H1 (cell line): Measurements from ENCODE around the gene INTS2. TPM values are rescaled to one million over a fixed set of nuclear protein-coding genes. Genes with fewer than 3 reads are reported as not detected.

Source experiments
- CTCF ChIA-PET: fragments of 300-600 bp; sonication (Branson Sonifier 250); formaldehyde crosslinking; loops from one replicate; lab custom pipeline; 2021; ENCODE audit not compliant: partially characterized antibody; lab: Charles Lee
- POLR2A ChIA-PET: fragments of 300-600 bp; sonication (Branson Sonifier 250); formaldehyde crosslinking; loops from one replicate; lab custom pipeline; 2021; ENCODE audit warnings: inconsistent platforms; ENCODE audit not compliant: partially characterized antibody; lab: Charles Lee
- DNase-seq, 2 experiments: peaks; one replicate each; pipeline versions ENCODE4 v3.0.0 to v3.0.0-alpha.2; 2010 to 2022; ENCODE audit warnings: low spot score in 2 of 2, low read depth in 1 of 2, mixed read lengths in 1 of 2
- FAIRE-seq: peaks from 2 replicates; lab custom pipeline; 2011; peaks lifted over from hg19 to GRCh38; lab: Jason Lieb, UNC
- H2AFZ ChIP-seq: 2 replicates; pipeline ENCODE4 v1.8.1; 2012; ENCODE audit warnings: low read length, inconsistent platforms
- H2AK5ac ChIP-seq: 2 replicates; pipeline ENCODE4 v1.6.1; 2013; ENCODE audit warnings: low read depth, low read length
- H2BK120ac ChIP-seq: replicated peaks from 2 replicates; pipeline ENCODE3; 2013; ENCODE audit warnings: low read depth, low read length, inconsistent platforms
- H2BK12ac ChIP-seq: 2 replicates; pipeline ENCODE4 v1.6.1; 2013; ENCODE audit warnings: low read depth, low read length
- H2BK15ac ChIP-seq: 2 replicates; pipeline ENCODE4 v1.6.1; 2013; ENCODE audit warnings: low read length
- H2BK20ac ChIP-seq: 2 replicates; pipeline ENCODE4 v1.6.1; 2013; ENCODE audit warnings: low read length
- H2BK5ac ChIP-seq: 2 replicates; pipeline ENCODE4 v1.6.1; 2013; ENCODE audit warnings: low read depth, low read length
- H3K14ac ChIP-seq: 2 replicates; pipeline ENCODE4 v1.6.1; 2013; ENCODE audit warnings: inconsistent platforms; ENCODE audit not compliant: insufficient read length
- H3K18ac ChIP-seq: 2 replicates; pipeline ENCODE4 v1.6.1; 2013; ENCODE audit warnings: low read length; ENCODE audit errors: extremely low read depth
- H3K23ac ChIP-seq: 2 replicates; pipeline ENCODE4 v1.6.1; 2013; ENCODE audit warnings: inconsistent platforms; ENCODE audit not compliant: insufficient read length
- H3K23me2 ChIP-seq: 2 replicates; pipeline ENCODE4 v1.6.1; 2013; ENCODE audit warnings: low read depth, low read length
- H3K27ac ChIP-seq: 2 replicates; pipeline ENCODE4 v1.6.1; 2011; ENCODE audit warnings: low read depth, low read length, inconsistent platforms
- H3K27me3 ChIP-seq, 4 experiments: replicated peaks in 1 of 4; 1 replicate in 1 of 4; 2 replicates in 3 of 4; pipeline versions ENCODE4 v1.6.1 to v1.8.1; 2011 to 2013; ENCODE audit warnings: low read length in 3 of 4, mild to moderate bottlenecking in 3 of 4, inconsistent platforms in 2 of 4, mixed read lengths in 2 of 4, moderate library complexity in 1 of 4; ENCODE audit not compliant: control insufficient read depth in 3 of 4, insufficient read depth in 3 of 4; ENCODE audit errors: extremely low read depth in 1 of 4
- H3K36me3 ChIP-seq, 4 experiments: 2 replicates each; pipeline versions ENCODE4 v1.6.1 to v1.8.1; 2011 to 2013; ENCODE audit warnings: mild to moderate bottlenecking in 4 of 4, low read length in 3 of 4, moderate library complexity in 2 of 4, control low read depth in 1 of 4, inconsistent platforms in 1 of 4; ENCODE audit not compliant: insufficient read depth in 4 of 4, control insufficient read depth in 2 of 4
- H3K4ac ChIP-seq: replicated peaks from 2 replicates; pipeline ENCODE3; 2013; ENCODE audit warnings: low read length, low read depth, mixed read lengths, inconsistent platforms; ENCODE audit not compliant: insufficient read length
- H3K4me1 ChIP-seq, 4 experiments: replicated peaks in 1 of 4; 1 replicate in 1 of 4; 2 replicates in 3 of 4; pipeline versions ENCODE4 v1.6.1 to v1.8.1; 2011 to 2013; ENCODE audit warnings: low read length in 3 of 4, inconsistent platforms in 2 of 4, mixed read lengths in 1 of 4; ENCODE audit not compliant: insufficient read depth in 4 of 4, control insufficient read depth in 3 of 4
- H3K4me2 ChIP-seq, 2 experiments: 2 replicates each; pipeline versions ENCODE4 v1.6.1 to v1.8.1; 2011 to 2013; ENCODE audit warnings: low read depth in 2 of 2, low read length in 2 of 2, control low read depth in 1 of 2, inconsistent platforms in 1 of 2, mild to moderate bottlenecking in 1 of 2; ENCODE audit not compliant: insufficient read depth in 1 of 2
- H3K4me3 ChIP-seq, 4 experiments: fragments of 200-600, 300-600 bp in 1 of 4; sonication (generic), shearing (Covaris generic), sonication (Bioruptor Twin) in 1 of 4; 2 replicates each; pipeline versions ENCODE4 v1.5.1 to v1.8.1; 2011 to 2016; ENCODE audit warnings: low read length in 4 of 4, low read depth in 3 of 4, control low read depth in 2 of 4, inconsistent platforms in 2 of 4, mild to moderate bottlenecking in 2 of 4, mixed read lengths in 1 of 4, moderate library complexity in 1 of 4; ENCODE audit not compliant: insufficient read depth in 2 of 4; ENCODE audit errors: extremely low read depth in 1 of 4
- H3K56ac ChIP-seq: replicated peaks from 2 replicates; pipeline ENCODE3; 2013; ENCODE audit warnings: low read depth, mild to moderate bottlenecking, mixed read lengths, low read length, inconsistent platforms; ENCODE audit not compliant: insufficient read length
- H3K79me1 ChIP-seq: 2 replicates; pipeline ENCODE4 v1.6.1; 2013; ENCODE audit warnings: low read depth, low read length, control low read depth
- H3K79me2 ChIP-seq, 2 experiments: 2 replicates each; pipeline versions ENCODE4 v1.6.1 to v1.8.1; 2012 to 2013; ENCODE audit warnings: low read length in 2 of 2, mild to moderate bottlenecking in 2 of 2, inconsistent platforms in 1 of 2; ENCODE audit not compliant: insufficient read depth in 2 of 2, control insufficient read depth in 1 of 2
- H3K9ac ChIP-seq, 4 experiments: replicated peaks in 1 of 4; 1 replicate in 1 of 4; 2 replicates in 3 of 4; pipeline versions ENCODE4 v1.6.1 to v1.8.1; 2011 to 2013; ENCODE audit warnings: low read depth in 3 of 4, low read length in 3 of 4, control low read depth in 2 of 4, mild to moderate bottlenecking in 2 of 4, moderate library complexity in 2 of 4, inconsistent platforms in 1 of 4; ENCODE audit errors: extremely low read depth in 1 of 4
- H3K9me3 ChIP-seq, 2 experiments: 2 replicates each; pipeline versions ENCODE4 v1.6.1 to v1.8.1; 2012 to 2013; ENCODE audit warnings: mild to moderate bottlenecking in 2 of 2, moderate library complexity in 2 of 2, control low read depth in 1 of 2, inconsistent platforms in 1 of 2, low read depth in 1 of 2, low read length in 1 of 2, mixed read lengths in 1 of 2; ENCODE audit not compliant: insufficient read depth in 2 of 2
- H4K20me1 ChIP-seq, 2 experiments: replicated peaks in 1 of 2; 2 replicates each; pipeline versions ENCODE3 to v1.8.1; 2011 to 2013; ENCODE audit warnings: inconsistent platforms in 2 of 2, low read length in 2 of 2, mild to moderate bottlenecking in 1 of 2; ENCODE audit not compliant: insufficient read depth in 2 of 2, control insufficient read depth in 1 of 2
- H4K5ac ChIP-seq: 2 replicates; pipeline ENCODE4 v1.6.1; 2013; ENCODE audit warnings: low read length, low read depth, mixed read lengths, inconsistent platforms; ENCODE audit not compliant: insufficient read length
- H4K8ac ChIP-seq: 2 replicates; pipeline ENCODE4 v1.8.0; 2013; ENCODE audit warnings: mild to moderate bottlenecking, moderate library complexity, low read length, inconsistent platforms; ENCODE audit not compliant: insufficient read depth; ENCODE audit errors: extremely low read depth
- H4K91ac ChIP-seq: replicated peaks from 2 replicates; pipeline ENCODE3; 2013; ENCODE audit warnings: low read length, mixed read lengths, inconsistent platforms; ENCODE audit not compliant: insufficient read length
- RBBP5 ChIP-seq: IDR thresholded peaks from 2 replicates; pipeline ENCODE4 v1.7.1; 2012; ENCODE audit warnings: low read depth, mild to moderate bottlenecking, inconsistent platforms, low read length, moderate library complexity, borderline replicate concordance
- WGBS, 2 experiments: shearing (Covaris generic) in 1 of 2; methylation state at CpG; one replicate each; pipeline versions ENCODE4 v1.1.6 to v1.1.7; 2013 to 2015; ENCODE audit warnings: low lambda C conversion rate in 2 of 2, mixed read lengths in 2 of 2, inconsistent platforms in 1 of 2, low coverage in 1 of 2, missing lambda C conversion rate in 1 of 2; ENCODE audit not compliant: insufficient replicate concordance in 2 of 2, insufficient coverage in 1 of 2, insufficient read length in 1 of 2; ENCODE audit errors: extremely low coverage in 1 of 2, missing lambda C conversion rate in 1 of 2; 5-methylcytosine and 5-hydroxymethylcytosine counted together
- polyA plus RNA-seq, 7 experiments: library from polyadenylated mRNA; depleted of rRNA in 3 of 7; stranded (reverse) in 5 of 7; unstranded in 2 of 7; fragments of >200 nt in 5 of 7; fragments of 200-250 nt in 2 of 7; gene quantifications; 1 replicate in 5 of 7; 2 replicates in 1 of 7; 4 replicates in 1 of 7; pipeline versions ENCODE4 v1.2.1 to v1.2.3, GENCODE V29; 2011 to 2013; ENCODE audit warnings: missing spikeins in 2 of 7, mixed read lengths in 2 of 7
- total RNA-seq: library from RNA; stranded (reverse); fragmentation: NEBNext Ultra II Directional; extraction: Animal tissue kit (Norgen Biotek cat#: 25700); gene quantifications from 2 replicates; pipeline ENCODE4 v1.2.1, GENCODE V29; 2021

The INTS2 gene
- total and polyA plus RNA-seq, 2 of the 8 experiments (the other 6 are each of a cell fraction or from before 2014, with no cell fraction given) = 9.4 to 21.8 TPM

- ChIA-PET POLR2A (interaction anchor here (1.1 to 1.4 kb wide), 2 partner anchors 19 to 20 kb away, joined by 3 to 5 read pairs; partner anchors contain the start of gene BRIP1), CTCF (interaction anchor here (0.9 to 1.7 kb wide), 3 partner anchors 131 to 431 kb away, joined by 3 to 4 read pairs (median 4); no protein-coding TSS in a partner anchor)
- no peak overlapping the region for H3K56ac ChIP-seq
- H2BK12ac ChIP-seq = no peak overlapping the region
- no peak overlapping the region for H2BK15ac ChIP-seq
- H2AFZ ChIP-seq = no peak overlapping the region
- FAIRE-seq = no peak
- H3K23ac ChIP-seq = no peak overlapping the region
- peaks cover 0 to 52% (median 12%) of the 10 kb centered on the region in 4 experiments; a peak in 6 of 8 replicates for H3K36me3 ChIP-seq
- H3K9ac ChIP-seq = no peak overlapping the region
- no peaks in the 10 kb centered on the region for H3K9me3 ChIP-seq
- 100% methylated on average over 1 of the region's 1 CpG; no CpG with 5 or more reads in 1 of the 2 experiments for WGBS, 2 experiments
- H3K79me1 ChIP-seq = no peaks in the 10 kb centered on the region
- no peak overlapping the region for H3K4ac ChIP-seq
- H2BK120ac ChIP-seq = no peak overlapping the region
- no peak overlapping the region for H3K4me2 ChIP-seq
- no peak overlapping the region for H3K14ac ChIP-seq
- H4K20me1 ChIP-seq = peaks cover 0 to 1% of the 10 kb centered on the region in 2 experiments
- no peak overlapping the region for H4K8ac ChIP-seq
- no peak for DNase-seq
- H2AK5ac ChIP-seq = no peak overlapping the region
- no peak overlapping the region for H2BK5ac ChIP-seq
- H3K4me1 ChIP-seq = no peaks in the 10 kb centered on the region
- H3K4me3 ChIP-seq = no peak overlapping the region
- no peaks in the 10 kb centered on the region for H3K23me2 ChIP-seq
- no peaks in the 10 kb centered on the region for H3K79me2 ChIP-seq
- H4K91ac ChIP-seq = no peak overlapping the region
- no peak overlapping the region for H4K5ac ChIP-seq
- H3K27me3 ChIP-seq = no peaks in the 10 kb centered on the region
- H3K18ac ChIP-seq = no peak overlapping the region
- H2BK20ac ChIP-seq = no peak overlapping the region
- no peak overlapping the region for H3K27ac ChIP-seq
- no peak for TF ChIP-seq RBBP5
Observed at GRCh38 chr17:61843435-61843834, 84.3 kb downstream of the INTS2 start.
